ENCODE measurements around the gene DUSP8.
A peak's percentile ranks its signal among the peaks of the same experiment; 100 is the strongest.
"Not testable (repeated sequence)": the region's sequence is repeated elsewhere in the genome, so short reads cannot be mapped to it uniquely, and the experiment has no call there.

The DUSP8 gene

GRCh38 chr11:1529774-1530173 is 42.3 kb downstream of the DUSP8 start:
- no peak for DNase-seq

DNA sequence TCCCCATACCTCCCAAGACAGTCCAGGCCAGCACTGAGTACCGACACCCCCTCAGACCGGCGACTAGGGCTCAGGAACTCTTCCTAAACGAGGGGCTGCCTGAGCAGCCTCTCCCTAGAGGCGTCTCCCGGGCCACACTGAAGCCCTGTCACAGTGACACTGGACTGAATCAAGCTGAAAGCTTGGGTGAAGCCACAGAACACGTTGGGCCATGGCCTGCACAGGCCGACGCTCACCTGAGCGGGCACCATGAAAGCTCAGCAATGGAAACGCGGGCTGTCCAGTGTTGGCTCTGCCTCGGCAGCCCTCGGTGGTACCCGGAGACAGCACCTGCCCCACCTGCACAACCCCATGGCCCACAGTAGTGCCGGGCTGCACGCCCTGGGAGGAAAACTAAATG is 42.8 kb downstream of the DUSP8 start:
- no peak for DNase-seq

DNA sequence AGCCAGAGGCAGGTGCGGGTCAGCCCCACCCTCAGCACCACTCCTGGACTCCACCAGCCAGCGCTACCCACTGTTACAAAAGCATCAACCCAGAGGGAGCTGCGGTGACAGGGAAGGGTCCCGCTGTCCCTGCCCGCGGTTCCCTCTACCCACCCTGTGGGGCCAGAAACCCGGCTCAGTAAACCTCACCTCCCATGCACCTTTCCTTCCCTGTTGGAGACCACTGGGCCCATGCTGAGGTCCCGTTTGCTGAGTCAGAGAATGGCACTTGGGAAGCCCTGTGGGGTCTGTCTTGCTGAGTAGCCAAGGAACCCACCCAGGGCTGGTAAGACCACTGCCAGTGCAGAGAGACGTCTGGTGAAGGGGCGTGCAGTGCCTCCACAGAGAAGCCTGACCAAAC is 43.4 kb downstream of the DUSP8 start:
- DNase-seq: no peak

DNA sequence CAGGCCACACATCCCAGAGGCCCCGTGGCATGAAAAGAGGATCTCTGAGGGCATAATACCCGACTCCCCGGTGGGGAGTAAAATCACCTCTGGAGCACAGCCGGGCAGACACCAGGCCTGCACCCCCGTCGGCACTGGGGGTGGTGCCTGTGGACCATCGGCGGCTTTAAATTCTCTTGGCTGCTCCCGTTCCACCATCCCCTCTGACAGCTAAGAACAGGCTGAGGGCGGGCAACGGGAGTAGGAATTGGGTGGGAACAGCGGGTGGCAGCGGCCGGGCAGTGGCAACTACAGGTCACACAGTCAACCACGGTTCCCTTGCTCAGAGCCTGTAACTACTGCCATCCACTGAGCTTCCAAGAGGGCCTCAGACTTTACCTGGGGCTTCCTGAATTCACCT is 45.3 kb downstream of the DUSP8 start:
- no peak for DNase-seq

GRCh38 chr11:1523779-1524178 is 48.3 kb downstream of the DUSP8 start:
- DNase-seq: no peak

- DNase-seq: no peak
Observed at GRCh38 chr11:1523077-1523476, 49.0 kb downstream of the DUSP8 start.

- DNase-seq: no peak
Observed at GRCh38 chr11:1522081-1522424, 50.0 kb downstream of the DUSP8 start.

DNA sequence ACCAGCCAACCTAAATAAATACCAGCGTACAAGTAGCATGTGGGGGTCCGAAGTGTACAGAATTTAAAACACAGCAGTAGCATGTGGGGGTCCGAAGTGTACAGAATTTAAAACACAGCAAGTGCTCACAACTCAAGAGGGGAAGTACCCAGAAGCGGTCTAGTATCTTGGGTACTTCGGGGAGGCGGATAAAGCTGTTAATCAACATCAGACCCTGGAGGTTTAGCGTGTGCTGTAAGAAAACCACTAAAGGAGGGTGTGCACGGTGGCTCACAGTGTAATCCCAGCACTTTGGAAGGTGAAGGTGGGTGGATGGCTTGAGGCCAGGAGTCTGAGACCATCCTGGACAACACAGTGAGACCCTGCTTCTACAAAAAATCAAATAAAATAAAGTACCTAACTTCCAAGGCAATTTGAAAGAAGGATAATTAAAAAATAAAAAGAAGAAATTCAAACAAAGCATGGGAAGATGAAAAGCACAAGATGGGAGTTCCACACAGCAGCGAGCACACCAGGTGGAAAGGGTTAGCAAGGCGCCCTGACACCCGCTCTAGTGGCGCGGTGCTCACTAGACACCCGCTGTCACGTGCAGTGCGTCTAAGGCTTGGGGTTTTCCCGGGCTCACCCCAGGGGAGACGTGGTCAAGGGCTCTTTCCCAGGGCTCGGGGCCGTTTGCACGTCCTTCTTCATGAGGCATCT is 50.5 kb downstream of the DUSP8 start:
- no peak for DNase-seq

- no peak for DNase-seq
Observed at GRCh38 chr11:1520663-1521267, 51.3 kb downstream of the DUSP8 start.

GRCh38 chr11:1520209-1520662 is 51.8 kb downstream of the DUSP8 start:
- DNase-seq: no peak

- DNase-seq: no peak
Observed at GRCh38 chr11:1519028-1520010, 52.8 kb downstream of the DUSP8 start.

- no peak for DNase-seq
Observed at GRCh38 chr11:1518301-1518700, 53.8 kb downstream of the DUSP8 start.

- no peak for DNase-seq
Observed at GRCh38 chr11:1517117-1518005, 54.7 kb downstream of the DUSP8 start.

DNA sequence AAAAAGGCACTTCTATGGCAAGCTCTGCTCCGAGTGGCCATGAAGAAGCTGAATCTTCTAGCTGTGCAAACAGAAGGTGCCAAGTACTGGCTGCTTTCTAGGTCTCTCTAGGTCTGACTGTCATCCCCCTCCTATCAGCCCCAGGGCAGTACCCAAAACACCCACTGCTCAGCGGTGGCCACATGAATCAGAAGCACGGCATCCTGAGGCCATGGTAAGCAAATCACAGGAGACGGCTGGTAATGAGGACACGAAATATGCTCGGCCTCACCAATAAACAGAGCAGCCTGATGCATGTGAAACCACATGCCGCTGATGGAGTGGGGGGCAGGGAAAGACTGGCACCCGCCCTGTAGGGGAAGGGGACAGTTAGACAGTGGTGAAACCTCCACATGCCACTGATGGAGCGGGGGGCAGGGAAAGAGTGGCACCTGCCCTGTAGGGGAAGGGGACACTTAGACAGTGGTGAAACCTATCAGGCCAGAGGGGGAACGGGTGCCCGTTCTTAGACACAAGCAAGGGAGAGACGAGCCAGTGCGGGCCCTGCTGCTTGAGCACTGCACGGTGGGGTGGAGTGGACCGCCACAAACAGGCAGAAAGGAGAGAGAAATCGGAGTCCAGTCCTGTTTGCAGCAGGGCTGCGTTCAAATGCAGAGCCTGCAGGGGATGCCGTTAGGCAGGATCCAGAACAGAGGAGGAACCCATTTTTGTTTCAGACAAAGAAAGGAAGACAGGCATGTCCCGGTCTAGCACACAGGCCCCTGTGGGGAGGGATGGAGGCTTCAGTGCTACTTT is 55.6 kb downstream of the DUSP8 start:
- no peak for DNase-seq

DNA sequence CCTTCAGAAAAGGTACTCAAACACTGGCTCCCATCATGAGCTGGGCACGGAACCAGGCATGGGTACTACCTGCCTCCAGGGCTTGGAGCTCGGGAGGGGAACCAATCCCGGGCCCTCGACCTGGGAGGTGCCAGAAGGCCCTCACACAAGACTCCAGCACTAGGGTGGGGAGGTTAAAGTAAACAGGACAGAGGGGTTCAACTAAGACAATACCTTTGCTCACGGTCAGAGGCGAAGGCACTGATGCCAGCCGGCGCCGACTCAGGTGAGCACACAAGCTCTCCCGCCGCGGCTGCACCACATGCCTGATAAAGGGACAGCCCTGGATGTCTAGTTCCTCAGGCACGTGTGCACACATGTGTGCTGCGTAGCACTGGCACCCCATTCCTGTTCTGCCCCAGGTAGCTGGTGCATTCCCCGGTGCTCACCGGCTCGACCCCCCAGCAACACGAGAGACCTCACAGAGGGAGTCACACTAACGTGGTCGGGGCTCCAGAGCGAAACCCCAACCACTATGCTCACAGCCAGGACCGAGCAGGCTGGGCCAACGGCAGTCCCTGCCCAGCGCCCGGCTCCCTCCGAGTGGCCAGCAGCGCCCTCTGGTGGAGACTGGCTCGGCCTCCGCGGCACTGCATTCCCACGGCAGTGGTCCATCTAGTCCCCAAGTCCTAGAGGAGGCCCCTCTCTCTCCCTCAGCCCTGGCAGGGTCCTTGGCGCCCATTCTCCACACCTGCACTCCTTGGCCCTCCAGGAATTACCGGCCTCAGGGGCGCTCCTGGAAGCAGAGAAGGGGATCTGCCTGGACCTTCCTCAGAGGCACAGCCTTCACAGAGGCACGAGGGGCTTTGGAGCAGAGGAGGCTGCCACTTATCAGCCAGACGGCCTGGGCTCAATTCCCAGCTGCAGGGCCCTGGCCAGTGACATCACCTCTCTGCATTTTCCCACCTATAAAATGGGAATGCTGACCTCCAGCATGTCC is 56.7 kb downstream of the DUSP8 start:
- DNase-seq: peak; percentile 62

- no peak for DNase-seq
Observed at GRCh38 chr11:1514336-1515061, 57.6 kb downstream of the DUSP8 start.

DNA sequence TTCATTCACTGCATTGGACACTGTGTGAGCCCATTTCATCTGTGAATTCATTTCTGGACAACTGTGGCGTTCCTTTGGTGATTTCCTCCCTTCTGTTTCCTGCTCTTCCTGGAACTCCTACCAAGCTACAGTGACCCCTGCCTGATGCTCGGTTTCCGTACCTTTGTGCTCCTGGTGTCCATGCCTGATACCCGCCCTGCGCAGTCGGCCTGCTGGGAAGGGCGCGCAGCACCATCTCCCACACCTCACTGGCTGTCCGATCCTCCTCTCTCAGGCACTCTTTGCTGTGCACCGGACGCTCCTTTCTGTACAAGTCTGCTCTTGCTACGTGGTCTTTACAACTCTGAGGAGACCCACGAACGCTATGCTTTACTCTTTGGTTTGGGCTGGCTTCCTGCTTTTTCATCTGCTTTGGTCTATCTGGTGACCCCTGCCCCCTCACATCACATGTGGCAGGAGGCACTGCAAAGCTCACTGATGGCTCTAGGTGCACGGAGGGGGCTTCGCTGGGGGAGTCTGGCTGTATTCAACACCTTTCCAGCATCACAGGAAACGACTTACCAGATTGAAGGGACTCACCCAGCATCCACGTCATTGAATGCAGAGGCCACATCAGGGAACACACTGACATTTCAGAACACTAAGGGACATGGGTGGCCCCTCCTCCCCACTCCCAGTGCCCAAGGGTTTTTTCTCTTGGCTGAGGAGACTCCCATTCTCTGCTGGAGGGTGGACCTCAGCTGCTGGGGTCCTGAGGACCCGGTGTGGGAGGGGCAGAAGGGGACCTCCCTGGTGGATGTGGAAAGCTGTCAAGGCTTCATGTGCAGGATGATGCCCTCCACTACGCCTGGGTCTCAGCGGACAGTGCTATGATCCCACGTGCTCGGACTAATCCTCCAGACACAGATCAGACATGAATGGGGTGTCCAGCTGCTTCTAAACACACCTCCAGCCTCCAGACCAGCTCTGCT is 58.5 kb downstream of the DUSP8 start:
- no peak for DNase-seq

DNA sequence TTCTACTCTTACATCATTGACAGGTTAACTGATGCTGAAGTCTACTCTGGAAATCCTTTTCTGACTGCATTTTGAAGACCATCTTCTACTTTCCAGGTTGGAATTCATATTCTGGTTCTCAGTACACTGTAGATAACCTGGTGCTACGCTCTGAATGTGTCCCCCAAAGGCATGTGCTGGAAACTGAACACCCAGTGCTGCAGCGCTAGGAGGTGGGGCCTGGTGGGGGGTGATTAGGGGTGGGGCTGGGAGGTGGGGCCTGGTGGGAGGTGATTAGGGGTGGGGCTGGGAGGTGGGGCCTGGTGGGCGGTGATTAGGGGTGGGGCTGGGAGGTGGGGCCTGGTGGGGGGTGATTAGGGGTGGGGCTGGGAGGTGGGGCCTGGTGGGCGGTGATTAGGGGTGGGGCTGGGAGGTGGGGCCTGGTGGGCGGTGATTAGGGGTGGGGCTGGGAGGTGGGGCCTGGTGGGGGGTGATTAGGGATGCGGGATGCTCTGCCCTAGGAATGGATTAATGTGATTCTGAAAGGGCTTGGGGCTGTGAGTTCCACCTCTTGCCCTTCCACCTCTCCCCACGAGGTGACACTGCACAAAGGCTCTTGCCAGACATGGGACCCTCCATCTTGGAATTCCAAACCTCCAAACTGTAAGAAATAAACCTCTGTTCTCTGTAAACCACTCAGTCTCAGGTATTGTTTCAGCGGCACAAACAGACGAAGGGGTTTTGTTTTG is 59.4 kb downstream of the DUSP8 start:
- DNase-seq: not testable (repeated sequence)
